ENCODE data around the gene ARHGEF4.
"Not testable (repeated sequence)": the region's sequence is repeated elsewhere in the genome, so short reads cannot be mapped to it uniquely, and the experiment has no call there.

Gene ARHGEF4

DNA sequence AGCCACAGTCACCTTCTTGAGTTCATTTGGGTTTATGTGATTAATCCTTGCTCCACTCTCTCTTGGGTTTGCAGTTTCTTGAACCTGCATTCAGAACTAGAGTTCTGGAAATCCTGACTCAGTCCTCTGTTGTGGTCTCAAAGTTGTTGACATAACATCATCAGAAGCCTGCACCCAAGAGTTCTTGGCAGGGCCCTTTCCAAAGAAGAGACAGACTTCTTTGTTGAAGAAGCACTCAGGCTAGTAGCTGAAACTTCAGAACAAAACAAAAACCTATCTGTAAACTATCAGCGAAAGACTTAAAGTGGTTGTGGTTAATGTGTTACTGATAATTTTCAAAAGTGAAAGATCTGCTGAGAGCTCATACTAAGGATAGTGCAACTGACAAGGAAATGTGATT, 135.7 kb downstream of the ARHGEF4 start:
- DNase-seq (ENCODE audit: low read depth in 3 of 3, low spot score in 1 of 3): no peak

DNA sequence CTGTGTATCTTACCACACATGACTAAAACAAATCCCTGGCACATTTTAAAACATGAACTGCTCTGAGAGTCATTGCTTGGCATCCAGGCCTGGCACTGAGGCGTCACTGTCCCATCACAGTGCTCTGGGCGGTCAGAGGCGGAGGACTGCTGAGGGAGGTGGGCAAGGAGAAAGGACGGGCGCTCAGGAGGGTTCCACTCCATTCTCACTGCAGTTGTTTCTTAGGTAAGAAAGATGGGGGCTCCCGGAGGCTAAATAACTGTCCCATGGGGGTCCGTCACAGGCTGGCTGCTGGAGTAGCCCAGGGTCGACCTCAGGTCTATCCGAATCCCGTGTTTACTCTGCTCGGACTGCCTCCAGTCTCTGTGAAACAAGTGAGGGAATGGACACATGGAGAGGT, 139.0 kb downstream of the ARHGEF4 start:
- no peak for DNase-seq (ENCODE audit: low read depth in 3 of 3, low spot score in 1 of 3)

DNA sequence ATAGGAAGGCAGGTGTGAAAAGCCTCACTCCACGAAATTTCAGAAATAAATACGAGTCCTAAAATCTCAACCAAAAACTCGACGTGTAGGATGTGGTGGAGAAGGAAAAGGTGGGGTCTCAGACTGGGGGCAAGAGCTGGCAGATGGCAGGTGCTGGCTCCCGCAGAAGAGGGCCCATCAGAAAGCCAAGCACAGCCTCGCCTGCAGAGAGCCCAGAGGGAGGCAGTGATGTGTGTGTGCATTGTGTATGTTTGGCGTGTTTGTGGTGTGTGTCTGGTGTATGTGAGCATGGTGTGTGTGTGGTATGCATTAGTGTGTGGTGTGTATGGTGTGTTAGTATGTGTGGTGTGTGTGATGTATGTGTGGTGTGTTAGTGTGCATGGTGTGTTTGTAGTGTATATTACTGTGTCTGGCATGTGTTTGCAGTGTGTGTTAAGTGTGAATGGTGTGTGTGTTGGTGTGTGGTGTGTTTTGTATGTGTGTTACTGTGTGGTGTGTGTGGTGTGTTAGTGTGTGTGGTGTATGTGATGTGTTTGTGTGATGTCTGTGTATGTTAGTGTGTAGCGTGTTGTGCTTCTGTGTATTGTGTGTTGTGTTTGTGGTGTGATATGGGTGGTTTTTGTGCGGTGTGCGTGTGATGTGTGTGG, 140.0 kb downstream of the ARHGEF4 start:
- no peak for DNase-seq (ENCODE audit: low read depth in 3 of 3, low spot score in 1 of 3)

DNA sequence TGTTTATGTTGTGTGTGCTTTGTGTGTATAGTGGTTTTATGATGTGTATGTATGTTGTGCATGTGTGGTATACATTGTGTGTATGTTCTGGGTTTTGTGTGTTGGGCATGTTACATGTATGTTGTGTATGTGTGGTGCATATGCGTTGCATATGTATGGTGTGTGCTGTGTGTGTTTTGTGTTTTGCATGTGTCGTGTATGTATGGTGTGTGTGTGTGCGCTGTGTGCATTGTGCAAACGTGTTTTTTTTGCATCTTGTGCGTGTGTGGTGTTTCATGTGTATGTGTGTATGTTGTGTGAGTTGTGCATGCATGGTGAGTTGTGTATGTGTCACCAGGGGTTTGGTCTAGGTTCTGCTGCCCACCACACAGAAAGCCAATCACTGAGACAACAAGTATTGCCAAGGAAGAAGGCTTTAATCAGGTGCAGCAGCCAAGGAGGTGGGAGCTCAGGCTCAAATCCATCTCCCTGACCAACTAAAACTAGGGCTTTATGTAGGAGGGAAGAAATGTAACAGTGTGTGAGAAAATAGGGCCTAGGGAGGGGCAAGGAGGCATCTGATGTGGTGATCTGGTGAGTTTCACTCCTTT, 140.8 kb downstream of the ARHGEF4 start:
- DNase-seq (ENCODE audit: low read depth in 3 of 3, low spot score in 1 of 3): no peak

GRCh38 chr2:130981667-130982066, 145.0 kb downstream of the ARHGEF4 start:
- no peak for DNase-seq (ENCODE audit: low read depth in 3 of 3, low spot score in 1 of 3)

DNA sequence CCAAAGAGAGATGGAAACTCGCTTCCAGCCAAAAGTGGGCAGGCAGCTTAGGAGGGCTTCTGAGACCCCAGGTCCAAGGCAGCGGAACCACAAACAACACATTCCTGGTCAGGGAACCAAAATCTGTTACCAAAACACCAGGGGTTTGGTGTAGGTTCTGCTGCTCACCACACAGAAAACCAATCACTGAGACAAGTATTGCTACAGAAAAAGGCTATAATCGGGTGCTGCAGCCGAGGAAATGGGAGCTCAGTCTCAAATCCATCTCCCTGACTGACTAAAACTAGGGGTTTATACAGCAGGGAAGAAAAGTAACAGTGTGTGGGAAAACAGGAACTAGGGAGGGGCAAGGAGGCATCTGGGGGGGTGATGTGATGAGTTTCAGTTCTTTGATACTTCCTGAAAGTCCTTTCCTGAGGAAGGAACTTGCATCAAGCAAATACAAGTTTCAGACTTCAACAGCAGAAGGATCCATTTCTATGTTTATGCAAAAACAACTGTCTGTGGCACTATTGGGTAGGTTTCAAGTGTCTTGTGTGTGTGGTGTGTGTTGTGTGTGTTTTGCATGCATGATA, 148.6 kb downstream of the ARHGEF4 start:
- no peak for DNase-seq (ENCODE audit: low read depth in 3 of 3, low spot score in 1 of 3)

DNA sequence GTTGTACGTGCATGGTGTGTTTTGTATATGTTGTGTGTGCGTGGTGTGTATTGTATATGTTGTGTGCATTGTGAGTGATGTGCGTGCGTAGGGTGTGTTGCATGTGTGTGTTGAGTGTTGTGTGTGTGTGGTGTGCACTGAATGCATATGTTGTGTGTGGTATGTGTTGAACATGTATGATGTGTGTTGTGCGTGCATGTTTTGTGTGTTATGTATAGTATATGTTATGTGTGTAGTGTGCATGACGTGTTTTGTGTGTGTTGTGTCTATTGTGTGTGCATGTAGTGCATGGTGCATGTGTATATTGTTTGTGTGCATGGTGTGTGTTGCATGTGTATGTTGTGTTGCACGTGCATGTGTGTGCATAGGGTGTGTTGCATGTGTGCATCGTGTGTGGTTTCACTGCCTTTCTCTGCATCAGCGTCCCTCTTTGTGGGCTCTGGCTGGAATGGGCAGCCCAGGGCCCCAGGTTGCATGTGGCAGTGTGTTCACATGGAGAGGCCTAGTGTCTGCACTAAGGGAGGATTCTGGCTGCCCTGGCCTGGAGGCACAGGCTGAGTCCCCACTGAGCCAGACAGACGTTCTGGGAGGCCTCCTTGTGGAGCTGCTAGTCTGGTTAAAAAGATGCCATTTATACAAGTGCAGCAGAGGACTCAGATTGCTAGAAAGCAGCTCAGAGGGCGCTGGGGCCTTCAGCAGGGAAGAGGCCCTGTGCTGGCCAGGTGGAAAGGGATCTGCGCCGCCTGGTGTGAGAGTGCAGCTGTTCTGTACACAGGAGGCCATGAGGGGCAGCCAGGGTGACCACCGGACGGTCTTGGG, 149.3 kb downstream of the ARHGEF4 start:
- DNase-seq (ENCODE audit: low read depth in 3 of 3, low spot score in 1 of 3): no peak

DNA sequence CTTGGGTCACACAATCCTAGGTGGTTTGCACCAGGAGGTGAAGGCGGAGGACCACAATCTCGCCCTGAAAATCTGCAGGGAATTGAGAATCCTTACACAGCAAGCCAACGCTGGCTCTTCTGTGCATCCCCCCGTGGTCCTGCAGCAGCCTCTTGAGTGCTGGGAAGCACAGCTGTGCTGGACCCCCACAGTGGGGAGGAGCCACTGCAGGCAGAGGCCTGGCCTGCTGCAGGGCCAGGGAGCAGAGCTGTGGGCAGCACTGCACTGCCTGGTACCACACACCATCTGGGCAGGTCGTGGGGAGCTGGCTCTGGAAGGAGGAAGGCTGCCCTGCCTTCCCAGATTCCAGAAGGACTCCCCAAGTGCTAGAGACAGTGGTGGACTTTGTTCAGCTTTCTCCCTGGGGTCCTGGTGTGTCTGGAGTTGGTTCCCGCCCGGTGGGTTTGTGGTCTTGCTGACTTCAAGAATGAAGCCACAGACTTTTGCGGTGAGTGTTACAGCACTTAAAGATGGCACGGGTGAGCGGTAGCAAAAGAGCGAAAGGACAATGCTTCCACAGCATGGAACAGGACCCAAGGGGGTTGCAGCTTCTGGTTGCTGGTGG, 150.3 kb downstream of the ARHGEF4 start:
- no peak for DNase-seq (ENCODE audit: low read depth in 3 of 3, low spot score in 1 of 3)

GRCh38 chr2:130987519-130988425, 151.1 kb downstream of the ARHGEF4 start:
- DNase-seq (ENCODE audit: low read depth in 3 of 3, low spot score in 1 of 3): no peak

GRCh38 chr2:130991446-130991845, 154.7 kb downstream of the ARHGEF4 start:
- not testable (repeated sequence) for DNase-seq (ENCODE audit: low read depth in 3 of 3, low spot score in 1 of 3)

- not testable (repeated sequence) for DNase-seq (ENCODE audit: low read depth in 3 of 3, low spot score in 1 of 3)
Observed at GRCh38 chr2:130992003-130992402, 155.3 kb downstream of the ARHGEF4 start.

GRCh38 chr2:130996691-130997090, 160.0 kb downstream of the ARHGEF4 start:
- DNase-seq (ENCODE audit: low read depth in 3 of 3, low spot score in 1 of 3): no peak

GRCh38 chr2:130997198-130997597, 160.5 kb downstream of the ARHGEF4 start:
- DNase-seq (ENCODE audit: low read depth in 3 of 3, low spot score in 1 of 3): no peak

DNA sequence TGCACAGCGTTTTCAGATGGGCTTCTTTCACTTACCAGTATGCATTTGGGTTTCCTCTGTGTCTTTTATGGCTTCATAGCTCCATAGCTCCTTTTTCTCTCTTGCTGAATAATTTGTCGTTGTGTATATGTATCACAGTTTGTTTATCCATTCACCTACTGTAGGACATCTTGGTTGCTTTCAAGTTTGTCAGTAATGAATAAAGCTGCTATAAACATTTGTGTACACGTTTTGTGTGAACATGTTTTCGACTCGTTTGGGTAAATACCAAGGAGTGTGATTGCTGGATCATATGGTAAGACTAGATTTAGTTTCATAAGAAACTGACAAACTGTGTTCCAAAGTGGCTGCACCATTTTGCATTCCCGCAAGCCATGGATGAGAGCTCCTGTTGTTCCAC, 161.8 kb downstream of the ARHGEF4 start:
- no peak for DNase-seq (ENCODE audit: low read depth in 3 of 3, low spot score in 1 of 3)

DNA sequence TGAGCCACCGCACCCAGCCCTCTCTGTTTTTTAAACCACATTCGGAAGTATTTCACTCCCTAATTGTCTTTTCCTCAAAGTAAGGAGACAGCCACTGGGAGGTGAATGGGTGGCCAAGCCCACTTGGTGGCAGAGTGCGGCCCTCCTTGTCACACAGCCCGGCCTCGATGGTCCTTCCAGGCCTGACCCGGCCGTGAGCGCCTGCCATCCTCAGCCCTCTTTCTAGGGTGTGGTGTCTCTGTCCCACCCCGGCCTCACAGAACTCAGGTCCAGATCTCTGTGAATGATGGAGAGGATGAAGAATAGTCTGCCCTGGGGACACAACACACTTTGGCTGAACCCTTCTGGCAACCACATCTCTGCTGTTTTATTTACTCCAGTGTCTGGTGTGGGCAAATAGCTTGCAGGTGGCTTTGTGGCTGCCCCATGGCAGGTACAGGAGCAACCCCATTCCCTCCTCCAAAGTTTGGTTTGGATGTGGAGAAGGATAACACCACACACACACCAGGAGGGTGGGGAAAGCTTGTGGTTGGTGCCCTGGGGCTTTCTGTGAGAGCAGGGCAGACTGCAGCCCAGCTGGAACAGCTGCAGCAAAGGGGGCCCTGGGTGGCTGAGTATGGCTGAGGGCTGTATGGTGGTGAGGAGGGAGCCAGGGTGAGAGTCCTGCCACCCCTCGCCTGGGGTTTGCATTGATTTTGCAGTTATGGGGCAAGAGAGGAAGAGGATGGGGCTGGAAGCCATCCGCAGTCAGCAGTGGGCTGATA, 167.9 kb downstream of the ARHGEF4 start:
- no peak for DNase-seq (ENCODE audit: low read depth in 3 of 3, low spot score in 1 of 3)

- no peak for DNase-seq (ENCODE audit: low read depth in 3 of 3, low spot score in 1 of 3)
Observed at GRCh38 chr2:131005216-131005935, 168.7 kb downstream of the ARHGEF4 start.

- DNase-seq (ENCODE audit: low read depth in 3 of 3, low spot score in 1 of 3): no peak
Observed at GRCh38 chr2:131006561-131006960, 169.8 kb downstream of the ARHGEF4 start.

DNA sequence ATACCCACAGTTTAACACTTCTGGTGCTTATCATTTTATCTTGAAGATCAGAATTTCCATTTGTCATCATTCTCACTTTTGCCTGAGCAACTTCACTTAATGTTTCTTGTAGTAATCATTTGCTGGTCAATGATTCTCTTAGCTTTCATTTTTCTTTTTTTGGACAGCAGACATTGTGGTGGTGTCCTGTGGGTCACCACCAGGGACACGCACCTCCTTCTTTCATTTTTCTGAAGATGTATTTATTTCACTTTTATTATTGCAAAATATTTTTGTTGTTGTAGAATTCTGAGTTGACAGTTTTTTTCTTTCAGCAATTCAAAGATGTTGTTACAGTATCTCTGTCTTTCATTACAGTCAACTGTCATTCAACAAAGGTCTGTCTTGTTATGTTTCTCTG, 172.3 kb downstream of the ARHGEF4 start:
- no peak for DNase-seq (ENCODE audit: low read depth in 3 of 3, low spot score in 1 of 3)
